GM19438 (cell line): ENCODE measurements around the gene CCNF.

Experiments used
- ATAC-seq: cut with Tn5 transposase; IDR thresholded peaks from one replicate; pipeline ENCODE4 v1.9.1; 2021; ENCODE audit warnings: low read depth; ENCODE audit not compliant: unreplicated experiment

The CCNF gene

GRCh38 chr16:2455081-2455845, 26.0 kb downstream of the CCNF start:
- ATAC-seq, result no peak

DNA sequence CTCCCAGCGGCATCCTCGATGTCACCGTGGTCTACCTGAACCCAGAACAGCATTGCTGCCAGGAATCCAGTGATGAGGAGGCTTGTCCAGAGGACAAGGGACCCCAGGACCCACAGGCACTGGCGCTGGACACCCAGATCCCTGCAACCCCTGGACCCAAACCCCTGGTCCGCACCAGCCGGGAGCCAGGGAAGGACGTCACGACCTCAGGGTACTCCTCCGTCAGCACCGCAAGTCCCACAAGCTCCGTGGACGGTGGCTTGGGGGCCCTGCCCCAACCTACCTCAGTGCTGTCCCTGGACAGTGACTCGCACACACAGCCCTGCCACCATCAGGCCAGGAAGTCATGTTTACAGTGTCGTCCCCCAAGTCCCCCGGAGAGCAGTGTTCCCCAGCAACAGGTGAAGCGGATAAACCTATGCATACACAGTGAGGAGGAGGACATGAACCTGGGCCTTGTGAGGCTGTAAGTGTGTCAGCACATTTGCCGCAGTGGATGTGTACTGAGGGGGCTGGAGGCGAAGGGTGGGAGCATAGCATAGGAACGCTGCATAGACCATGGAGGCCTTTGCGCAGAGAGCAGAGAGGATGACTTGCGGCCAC, 27.4 kb downstream of the CCNF start:
- ATAC-seq, result no peak

DNA sequence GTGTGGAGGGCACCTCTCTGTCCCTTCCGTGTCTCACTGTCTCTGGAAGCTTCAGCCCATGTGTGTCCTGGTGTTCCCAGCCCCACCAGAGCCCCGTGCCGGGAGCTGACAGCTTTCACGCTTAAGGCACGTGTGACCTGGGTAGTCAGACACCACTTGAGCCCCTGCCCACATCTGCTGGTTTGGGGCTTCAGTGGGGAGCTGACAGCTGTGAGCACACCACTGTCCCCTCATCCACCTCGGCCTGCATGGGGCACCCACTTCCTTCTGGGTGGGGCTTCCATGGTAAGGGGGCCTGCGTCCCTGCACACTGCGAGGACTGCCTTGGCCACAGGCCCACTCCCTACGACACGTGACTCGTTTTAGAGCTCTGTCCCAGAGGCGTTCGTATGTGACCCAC, 28.0 kb downstream of the CCNF start:
- ATAC-seq, result no peak

GRCh38 chr16:2457946-2458345, 28.7 kb downstream of the CCNF start:
- ATAC-seq, result no peak

DNA sequence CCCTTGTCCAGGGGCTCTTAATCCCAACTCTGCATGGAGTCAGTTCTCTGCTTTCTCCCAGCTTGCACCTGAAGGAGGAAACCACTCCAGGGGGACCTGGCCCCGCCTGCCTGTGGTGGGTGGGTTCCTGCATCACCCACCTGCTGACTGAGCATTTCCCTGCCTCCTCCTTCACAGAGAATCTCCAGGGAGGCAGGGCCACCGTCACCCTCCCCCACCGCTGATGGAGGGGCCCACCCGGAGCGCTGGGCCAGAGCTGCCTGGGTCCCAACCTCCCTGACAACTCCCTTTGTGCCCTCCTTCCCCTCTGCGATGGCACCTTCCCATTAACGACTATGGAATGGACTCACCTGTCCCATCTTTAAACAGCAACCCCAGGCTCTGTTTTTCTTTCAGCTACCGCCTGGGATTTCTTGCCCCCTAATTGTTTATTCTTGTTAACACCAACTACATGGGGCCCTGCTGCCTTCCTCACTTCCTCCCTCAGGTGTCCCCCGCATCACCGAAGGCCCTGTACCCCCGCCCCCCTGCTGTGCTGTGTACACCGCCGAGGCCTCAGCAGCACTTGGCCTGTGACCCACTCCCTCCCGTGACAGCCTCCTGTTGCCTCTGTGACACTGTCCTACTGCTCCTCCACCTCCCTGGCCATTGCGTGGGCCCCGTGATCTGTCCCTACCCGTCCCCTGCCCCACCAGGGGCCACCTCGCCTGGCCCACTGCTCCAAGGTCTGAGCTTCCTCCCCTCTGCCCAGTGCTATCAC, 29.8 kb downstream of the CCNF start:
- no peak for ATAC-seq

DNA sequence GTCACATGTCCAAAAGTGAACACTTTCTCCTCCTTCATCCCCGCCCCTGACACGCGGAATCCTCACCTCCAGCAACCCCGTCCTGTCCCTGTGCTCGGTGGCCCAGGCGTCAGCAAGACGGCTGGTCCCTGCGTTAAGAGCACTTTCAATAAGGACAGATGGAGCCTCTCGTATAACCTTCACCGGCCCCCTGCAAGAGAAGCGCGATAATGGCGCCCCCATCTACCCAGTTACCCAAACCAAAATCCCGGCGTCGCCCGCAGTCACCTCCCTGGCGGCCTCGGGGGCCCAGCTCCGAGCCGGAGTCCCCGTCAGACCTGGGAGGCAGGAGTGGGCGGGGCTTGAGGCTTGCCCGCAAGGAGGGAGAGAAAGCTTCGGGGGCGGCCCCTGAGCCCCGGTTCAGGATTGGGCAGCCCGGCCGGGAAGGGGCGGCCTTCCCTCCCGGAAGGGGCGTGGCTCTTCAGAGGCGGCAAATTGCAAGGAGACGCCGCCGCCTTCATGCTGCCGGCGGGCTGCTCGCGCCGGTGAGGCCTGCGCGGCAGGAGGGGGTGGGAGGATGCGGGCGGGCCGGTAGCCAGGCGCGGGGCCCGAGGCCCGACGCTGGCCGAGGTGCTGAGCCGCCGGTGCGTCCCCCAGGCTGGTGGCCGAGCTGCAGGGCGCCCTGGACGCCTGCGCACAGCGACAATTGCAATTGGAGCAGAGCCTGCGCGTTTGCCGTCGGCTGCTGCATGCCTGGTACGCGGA, 30.6 kb downstream of the CCNF start, which contains the start of gene TEDC2:
Gene TEDC2, plus strand, starts transcription at position 463 of the 744 bp plus-strand sequence. Its CDS starts 36 bp downstream, at position 499.
- ATAC-seq, result peak; percentile 77

- ATAC-seq, result no peak
These were observed 31.1 kb downstream of the CCNF start for GRCh38 chr16:2460391-2460713.

GRCh38 chr16:2460916-2461315, 31.7 kb downstream of the CCNF start:
- ATAC-seq, result no peak

GRCh38 chr16:2462031-2462866, 33.0 kb downstream of the CCNF start:
- ATAC-seq, result no peak

DNA sequence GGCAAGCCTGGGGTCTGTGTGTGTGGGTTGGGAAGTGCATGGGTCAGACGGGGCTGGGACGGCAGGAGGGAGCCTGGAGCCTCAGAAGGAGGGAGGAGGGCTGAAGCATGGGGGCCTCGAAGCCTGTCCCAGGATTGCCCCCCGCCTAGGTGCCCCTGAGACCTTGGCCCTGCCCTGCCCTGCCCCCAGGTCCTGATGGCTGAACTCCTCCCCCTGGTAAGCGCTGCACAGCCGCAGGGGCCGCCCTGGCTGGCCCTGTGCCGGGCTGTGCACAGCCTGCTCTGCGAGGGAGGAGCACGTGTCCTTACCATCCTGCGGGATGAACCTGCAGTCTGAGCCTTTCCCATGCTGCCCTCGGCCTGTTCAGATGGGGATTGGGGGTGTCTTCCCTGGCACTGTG, 35.1 kb downstream of the CCNF start:
- ATAC-seq, result no peak

- ATAC-seq, result no peak
These were observed 36.6 kb downstream of the CCNF start for GRCh38 chr16:2465653-2466415.

DNA sequence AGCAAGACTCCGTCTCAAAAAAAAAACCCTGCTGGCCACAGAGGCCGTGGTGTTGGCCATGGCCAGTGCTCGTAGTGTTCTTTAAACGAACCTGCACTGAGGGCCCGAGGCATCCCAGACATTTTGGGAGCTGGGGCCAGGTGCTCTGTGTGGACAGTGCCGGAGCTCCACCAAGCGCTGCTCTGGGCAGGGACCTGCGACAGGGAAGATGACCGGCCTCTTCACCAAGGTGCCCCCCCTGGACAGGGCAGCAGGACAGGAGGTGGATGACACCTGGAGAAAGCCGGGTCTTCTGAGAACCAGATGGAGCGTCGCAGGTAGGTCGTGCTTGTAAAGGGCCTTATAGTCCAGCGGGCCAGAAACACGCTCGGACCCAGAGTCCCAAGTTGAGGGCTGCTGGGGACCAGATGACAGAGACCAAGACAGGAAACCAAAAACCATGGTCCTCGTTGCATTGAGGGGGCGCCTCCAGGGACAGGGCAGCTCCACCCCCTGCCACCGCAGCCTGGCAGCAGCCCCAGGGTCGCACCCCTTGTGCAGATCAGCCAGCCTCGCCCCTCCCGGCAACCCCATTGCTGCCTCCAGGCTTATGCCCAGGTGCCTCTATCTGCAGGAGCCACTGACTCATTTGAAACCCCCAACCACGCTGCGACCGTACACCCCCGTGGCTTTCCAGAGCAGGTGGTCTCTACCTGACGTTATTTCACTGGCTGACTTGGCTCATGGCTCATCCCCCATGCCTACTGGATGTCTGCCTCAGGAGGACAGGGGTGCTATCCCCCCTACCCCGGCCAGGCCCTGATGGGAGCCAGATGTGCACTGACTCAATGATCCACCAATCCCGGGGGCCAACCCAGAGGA, 37.6 kb downstream of the CCNF start:
- ATAC-seq, result no peak

DNA sequence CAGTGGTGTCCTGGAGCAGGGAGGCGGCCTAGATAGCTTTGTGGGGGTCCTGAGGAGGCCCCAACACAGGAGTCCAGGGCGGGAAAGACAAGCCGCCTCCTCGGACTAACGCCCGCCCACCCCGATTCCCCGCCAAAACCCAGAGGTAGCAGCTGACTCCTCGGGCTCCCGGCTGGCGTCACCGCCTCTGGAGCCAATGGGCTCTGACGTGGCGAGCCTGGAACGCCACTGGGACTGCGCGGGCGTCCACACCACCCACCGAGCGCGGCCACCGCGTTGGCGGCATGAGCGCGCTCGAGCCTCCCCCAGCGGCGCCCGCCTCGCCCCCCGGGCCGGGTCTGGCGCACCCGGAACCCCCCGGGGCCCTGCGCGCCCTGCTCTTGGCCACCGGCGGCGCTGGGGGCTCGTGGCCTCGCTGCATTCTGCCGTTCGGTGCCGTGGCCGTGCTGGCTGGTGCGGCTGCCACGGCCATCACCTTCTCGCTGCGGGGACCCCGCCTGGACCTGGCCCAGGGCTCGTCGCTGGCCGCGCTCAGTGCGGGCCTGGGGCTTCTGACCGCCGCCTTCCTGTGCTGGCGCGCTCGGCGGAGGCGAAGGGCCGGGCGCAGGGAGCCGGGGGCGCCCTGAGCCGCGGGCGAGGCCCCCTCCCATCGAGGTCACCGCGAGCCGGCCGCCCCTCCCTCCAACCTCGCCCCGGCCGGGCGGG, 38.4 kb downstream of the CCNF start:
- no peak for ATAC-seq

- ATAC-seq, result no peak
These were observed 39.0 kb downstream of the CCNF start for GRCh38 chr16:2468233-2468724.

GRCh38 chr16:2468725-2469398, 39.6 kb downstream of the CCNF start:
- no peak for ATAC-seq

GRCh38 chr16:2469399-2470233, 40.4 kb downstream of the CCNF start:
- no peak for ATAC-seq
